DOHH2 (cell line): ENCODE measurements around the gene TM7SF3.

Experiments used
- H3F3A ChIP-seq: fragments of 200-600 bp; sonication (generic), shearing (Covaris generic); 2 replicates; pipeline ENCODE4 v1.6.0; 2016; ENCODE audit warnings: antibody characterized with exemption, mild to moderate bottlenecking; ENCODE audit not compliant: control insufficient read depth, insufficient read depth
- H3K27ac ChIP-seq: fragments of 200-600 bp; sonication (generic); 2 replicates; pipeline ENCODE4 v1.5.1; 2014; ENCODE audit warnings: low read depth, mild to moderate bottlenecking, low read length, moderate library complexity
- H3K27me3 ChIP-seq: fragments of 200-600 bp; sonication (generic); 2 replicates; pipeline ENCODE4 v1.6.1; 2014; ENCODE audit warnings: mild to moderate bottlenecking, low read length, mixed read lengths; ENCODE audit not compliant: control insufficient read depth
- H3K36me3 ChIP-seq: fragments of 200-600 bp; sonication (generic); 2 replicates; pipeline ENCODE4 v1.6.1; 2014; ENCODE audit warnings: mild to moderate bottlenecking, low read length, moderate library complexity, mixed read lengths; ENCODE audit not compliant: control insufficient read depth
- H3K4me1 ChIP-seq: fragments of 200-600 bp; sonication (generic); 2 replicates; pipeline ENCODE4 v1.6.1; 2014; ENCODE audit warnings: mild to moderate bottlenecking, low read length, mixed read lengths; ENCODE audit not compliant: control insufficient read depth
- H3K4me2 ChIP-seq: fragments of 200-600 bp; sonication (generic); 2 replicates; pipeline ENCODE4 v1.6.0; 2014; ENCODE audit warnings: mild to moderate bottlenecking, low read length, moderate library complexity
- H3K4me3 ChIP-seq: fragments of 200-600 bp; sonication (generic); 2 replicates; pipeline ENCODE4 v1.5.1; 2014; ENCODE audit warnings: mild to moderate bottlenecking, low read length, mixed read lengths
- H3K79me2 ChIP-seq: fragments of 200-600 bp; sonication (generic); 2 replicates; pipeline ENCODE4 v1.6.1; 2014; ENCODE audit warnings: mild to moderate bottlenecking, low read length, mixed read lengths; ENCODE audit not compliant: control insufficient read depth
- H3K9me2 ChIP-seq: fragments of 200-600 bp; sonication (generic); replicated peaks from 2 replicates; pipeline ENCODE4 v1.6.1; 2014; ENCODE audit warnings: mild to moderate bottlenecking, low read length, mixed read lengths; ENCODE audit not compliant: control insufficient read depth
- H3K9me3 ChIP-seq: fragments of 200-600 bp; sonication (generic); 2 replicates; pipeline ENCODE4 v1.6.1; 2014; ENCODE audit warnings: antibody characterized with exemption, low read length, mixed read lengths; ENCODE audit not compliant: control insufficient read depth, insufficient read depth
- H4K20me1 ChIP-seq: fragments of 200-600 bp; sonication (generic); 2 replicates; pipeline ENCODE4 v1.6.0; 2014; ENCODE audit warnings: low read depth, mild to moderate bottlenecking, antibody characterized with exemption, low read length, moderate library complexity; ENCODE audit not compliant: control insufficient read depth, insufficient read depth
- EZH2phosphoT487 ChIP-seq: fragments of 200-600 bp; sonication (generic); IDR thresholded peaks from 2 replicates; pipeline ENCODE4 v1.6.1; 2017; ENCODE audit warnings: borderline replicate concordance, mild to moderate bottlenecking, antibody characterized with exemption, low read length, moderate library complexity, mixed read lengths
- TF ChIP-seq, protein P1 (sequence below): fragments of 200-600 bp; sonication (generic); IDR thresholded peaks from one replicate; pipeline ENCODE4 v1.5.1; 2014; ENCODE audit warnings: antibody characterized with exemption, mild to moderate bottlenecking, low read depth, low read length; ENCODE audit not compliant: poor library complexity, severe bottlenecking

The TM7SF3 gene

DNA sequence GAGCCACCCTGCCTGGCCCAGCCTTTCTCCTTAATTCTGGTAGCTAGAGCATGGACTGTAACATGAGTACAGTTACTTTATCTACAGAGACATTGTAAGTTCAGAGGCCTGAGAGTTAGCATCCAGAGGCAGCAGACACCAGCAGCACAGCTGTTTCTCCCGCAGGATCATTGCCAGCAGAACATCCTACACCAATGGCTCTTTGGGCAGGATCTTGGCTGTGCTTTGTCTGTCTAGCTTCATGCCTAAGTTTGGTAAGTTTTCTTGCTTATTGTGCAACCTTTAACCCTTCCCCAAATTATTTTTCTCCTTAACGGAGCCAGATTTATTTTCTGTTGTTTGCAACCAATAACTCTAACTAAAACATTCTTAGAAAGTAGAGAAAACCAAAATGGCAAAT is 46.6 kb upstream of the TM7SF3 start:
- H4K20me1 ChIP-seq: no peaks in the 10 kb centered on the region
- no peaks in the 10 kb centered on the region for H3K27me3 ChIP-seq
- no peak overlapping the region for H3K4me3 ChIP-seq

DNA sequence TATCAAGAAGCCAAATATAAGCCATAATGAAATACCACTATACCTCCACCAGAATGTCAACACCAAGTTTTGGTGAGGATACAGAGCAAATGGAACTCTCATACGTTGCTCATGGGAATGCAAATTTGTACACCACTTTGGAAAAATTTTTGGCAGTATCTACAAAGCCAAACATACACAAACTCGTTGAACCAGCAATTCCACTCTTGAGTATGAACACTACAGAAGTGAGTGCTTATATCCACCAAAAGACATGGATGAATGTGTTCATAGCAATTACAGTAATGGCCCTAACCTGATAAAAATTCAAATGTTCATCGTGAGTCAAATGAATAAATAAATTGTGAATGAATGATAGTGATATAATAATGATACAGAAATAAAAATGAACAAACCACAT is 43.4 kb upstream of the TM7SF3 start:
- H3K4me1 ChIP-seq: no peaks in the 10 kb centered on the region
- H3K4me3 ChIP-seq: no peak overlapping the region
- peaks cover 4% of the 10 kb centered on the region; the same call in 1 of the 2 replicates for H3K9me3 ChIP-seq
- H3K4me2 ChIP-seq: no peak overlapping the region
- no peaks in the 10 kb centered on the region for H4K20me1 ChIP-seq
- H3K27me3 ChIP-seq: no peaks in the 10 kb centered on the region
- H3K27ac ChIP-seq: no peak overlapping the region
- H3F3A ChIP-seq: no peaks in the 10 kb centered on the region
- TF ChIP-seq, protein P1, sequence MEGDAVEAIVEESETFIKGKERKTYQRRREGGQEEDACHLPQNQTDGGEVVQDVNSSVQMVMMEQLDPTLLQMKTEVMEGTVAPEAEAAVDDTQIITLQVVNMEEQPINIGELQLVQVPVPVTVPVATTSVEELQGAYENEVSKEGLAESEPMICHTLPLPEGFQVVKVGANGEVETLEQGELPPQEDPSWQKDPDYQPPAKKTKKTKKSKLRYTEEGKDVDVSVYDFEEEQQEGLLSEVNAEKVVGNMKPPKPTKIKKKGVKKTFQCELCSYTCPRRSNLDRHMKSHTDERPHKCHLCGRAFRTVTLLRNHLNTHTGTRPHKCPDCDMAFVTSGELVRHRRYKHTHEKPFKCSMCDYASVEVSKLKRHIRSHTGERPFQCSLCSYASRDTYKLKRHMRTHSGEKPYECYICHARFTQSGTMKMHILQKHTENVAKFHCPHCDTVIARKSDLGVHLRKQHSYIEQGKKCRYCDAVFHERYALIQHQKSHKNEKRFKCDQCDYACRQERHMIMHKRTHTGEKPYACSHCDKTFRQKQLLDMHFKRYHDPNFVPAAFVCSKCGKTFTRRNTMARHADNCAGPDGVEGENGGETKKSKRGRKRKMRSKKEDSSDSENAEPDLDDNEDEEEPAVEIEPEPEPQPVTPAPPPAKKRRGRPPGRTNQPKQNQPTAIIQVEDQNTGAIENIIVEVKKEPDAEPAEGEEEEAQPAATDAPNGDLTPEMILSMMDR: no peak
- no peak for TF ChIP-seq EZH2phosphoT487
- no peaks in the 10 kb centered on the region for H3K79me2 ChIP-seq
- H3K9me2 ChIP-seq: no peaks in the 10 kb centered on the region
- H3K36me3 ChIP-seq: no peaks in the 10 kb centered on the region

More for the DNA sequence above, 46.6 kb upstream of the TM7SF3 start:
- TF ChIP-seq, protein P1: no peak
- no peak for TF ChIP-seq EZH2phosphoT487
- H3K4me2 ChIP-seq: no peak overlapping the region
- no peaks in the 10 kb centered on the region for H3K9me2 ChIP-seq
- peaks cover 2% of the 10 kb centered on the region; the same call in 1 of the 2 replicates for H3F3A ChIP-seq
- no peaks in the 10 kb centered on the region; the same call in 1 of the 2 replicates for H3K4me1 ChIP-seq
- no peaks in the 10 kb centered on the region for H3K79me2 ChIP-seq
- H3K9me3 ChIP-seq: peaks cover 4% of the 10 kb centered on the region; the same call in 1 of the 2 replicates
- no peaks in the 10 kb centered on the region for H3K36me3 ChIP-seq
- H3K27ac ChIP-seq: no peak overlapping the region

DNA sequence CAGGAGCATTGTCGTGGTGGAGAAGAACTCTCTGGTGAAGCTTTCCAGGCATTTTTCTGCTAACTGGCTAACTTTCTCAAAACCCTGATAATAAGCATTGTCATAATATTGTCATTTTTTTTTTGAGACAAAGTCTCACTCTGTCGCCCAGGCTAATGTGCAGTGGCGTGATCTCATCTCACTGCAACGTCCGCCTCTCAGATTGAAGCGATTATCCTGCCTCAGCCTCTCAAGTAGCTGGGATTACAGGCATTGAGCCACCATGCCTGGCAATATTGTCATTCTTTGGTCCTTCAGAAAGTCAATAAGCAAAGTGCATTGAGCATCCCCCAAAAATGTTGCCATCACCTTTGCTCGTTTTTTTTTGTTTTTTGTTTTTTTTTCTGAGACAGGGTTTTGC is 41.8 kb upstream of the TM7SF3 start:
- no peaks in the 10 kb centered on the region for H3K79me2 ChIP-seq
- H3K36me3 ChIP-seq: no peaks in the 10 kb centered on the region
- no peaks in the 10 kb centered on the region for H3K9me2 ChIP-seq
- H3K9me3 ChIP-seq: no peaks in the 10 kb centered on the region
- H3K4me3 ChIP-seq: no peak overlapping the region
- H3K4me1 ChIP-seq: no peaks in the 10 kb centered on the region
- no peaks in the 10 kb centered on the region for H4K20me1 ChIP-seq
- no peak overlapping the region for H3K27ac ChIP-seq
- H3K4me2 ChIP-seq: no peak overlapping the region
- H3F3A ChIP-seq: no peaks in the 10 kb centered on the region
- H3K27me3 ChIP-seq: no peaks in the 10 kb centered on the region
- TF ChIP-seq EZH2phosphoT487: no peak
- TF ChIP-seq, protein P1: no peak

DNA sequence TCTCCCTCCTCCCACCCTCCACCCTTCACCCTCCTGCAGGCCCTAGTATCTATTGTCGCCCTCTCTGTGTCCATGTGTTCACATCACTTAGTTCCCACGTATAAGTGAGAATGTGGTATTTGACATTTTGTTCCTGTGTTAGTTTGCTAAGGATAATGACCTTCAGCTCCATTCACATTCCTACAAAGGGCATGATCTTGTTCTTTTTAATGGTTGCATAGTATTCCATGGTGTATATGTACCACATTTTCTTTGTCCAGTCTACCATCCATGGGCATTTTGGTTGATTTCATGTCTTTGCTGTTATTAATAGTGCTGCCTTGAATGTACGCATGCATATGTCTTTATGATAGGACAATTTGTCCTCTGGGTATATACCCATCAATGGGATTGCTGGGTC is 38.6 kb upstream of the TM7SF3 start:
- Histone ChIP-seq H3K4me3 (no peak overlapping the region), H3K27me3 (no peaks in the 10 kb centered on the region), H3K36me3 (no peaks in the 10 kb centered on the region), H3K4me2 (no peak overlapping the region), H3K9me2 (no peaks in the 10 kb centered on the region), H3F3A (no peaks in the 10 kb centered on the region), H4K20me1 (no peaks in the 10 kb centered on the region), H3K27ac (no peak overlapping the region), H3K4me1 (no peaks in the 10 kb centered on the region), H3K9me3 (no peaks in the 10 kb centered on the region), H3K79me2 (no peaks in the 10 kb centered on the region)
- no peak for TF ChIP-seq EZH2phosphoT487
- TF ChIP-seq, protein P1: no peak
